Fibroblast of skin of abdomen (primary cell): ENCODE measurements around the gene DUSP3.
"Not testable (repeated sequence)": the region's sequence is repeated elsewhere in the genome, so short reads cannot be mapped to it uniquely, and the experiment has no call there.

Experiments used
- DNase-seq: peaks from one replicate; pipeline ENCODE4 v3.0.0-alpha.2; 2013

Gene DUSP3

GRCh38 chr17:43800736-43801135, 22.0 kb upstream of the DUSP3 start:
- DNase-seq, result no peak

- no peak for DNase-seq
These were observed 20.3 kb upstream of the DUSP3 start for GRCh38 chr17:43799047-43799446.

GRCh38 chr17:43798024-43798423, 19.2 kb upstream of the DUSP3 start:
- DNase-seq, result not testable (repeated sequence)

DNA sequence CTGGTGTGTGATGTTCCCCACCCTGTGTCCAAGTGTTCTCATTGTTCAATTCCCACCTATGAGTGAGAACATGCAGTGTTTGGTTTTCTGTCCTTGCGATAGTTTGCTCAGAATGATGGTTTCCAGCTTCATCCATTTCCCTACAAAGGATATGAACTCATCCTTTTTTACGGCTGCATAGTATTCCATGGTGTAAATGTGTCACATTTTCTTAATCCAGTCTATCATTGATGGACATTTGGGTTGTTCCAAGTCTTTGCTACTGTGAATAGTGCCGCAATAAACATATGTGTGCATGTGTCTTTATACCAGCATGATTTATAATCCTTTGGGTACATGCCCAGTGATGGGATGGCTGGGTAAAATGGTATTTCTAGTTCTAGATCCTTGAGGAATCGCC, 13.9 kb upstream of the DUSP3 start:
- not testable (repeated sequence) for DNase-seq

DNA sequence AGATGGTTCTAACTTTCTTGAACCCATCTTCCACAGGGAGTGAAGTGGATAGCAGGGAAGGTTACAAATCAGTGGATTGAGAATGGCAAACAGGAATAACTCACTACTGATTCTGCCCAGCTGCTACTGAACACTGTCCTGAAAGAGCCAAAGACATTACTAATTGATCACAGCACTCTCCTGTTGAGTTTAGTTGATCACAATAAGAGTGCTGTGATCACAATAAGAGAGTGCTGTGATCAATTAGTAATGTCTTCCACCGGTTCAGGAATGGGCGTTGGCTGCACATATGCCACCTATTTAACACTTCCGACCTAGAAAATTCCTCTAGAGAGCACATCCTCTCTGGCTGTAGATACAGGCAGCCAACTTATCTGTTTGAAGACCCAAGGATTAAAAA, 12.8 kb upstream of the DUSP3 start:
- peak; percentile 38 for DNase-seq

DNA sequence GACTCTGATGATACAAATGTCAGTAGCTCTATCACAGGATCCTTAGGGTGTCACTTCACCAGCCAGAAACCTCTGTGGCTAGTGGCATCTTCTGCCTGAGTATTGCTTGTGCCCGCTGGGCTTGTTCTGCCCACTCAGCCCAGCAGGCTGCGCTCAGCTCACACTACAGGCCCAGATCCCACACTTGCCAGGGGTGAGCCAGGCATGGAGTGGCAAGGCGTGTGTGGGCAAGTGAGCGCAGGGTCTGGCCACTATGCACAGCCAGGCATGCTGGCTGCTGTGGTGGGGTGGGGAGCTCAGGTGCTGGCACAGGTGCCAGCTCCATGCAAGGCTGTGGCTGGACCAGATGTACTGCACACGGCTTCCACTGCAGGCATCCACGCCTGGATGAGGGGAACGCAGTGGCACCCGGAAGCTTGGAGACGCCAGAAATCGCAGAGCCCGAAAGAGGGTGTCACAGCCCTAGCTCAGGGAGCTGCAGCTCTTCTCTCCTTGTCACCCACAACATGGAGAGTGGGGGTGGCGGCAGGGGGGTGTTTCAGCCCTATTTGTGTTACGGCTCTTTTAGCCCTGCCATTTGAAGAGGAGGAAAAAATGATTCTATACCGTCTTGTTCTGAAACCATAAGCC, 11.6 kb upstream of the DUSP3 start:
- no peak for DNase-seq

- no peak for DNase-seq
These were observed 10.7 kb upstream of the DUSP3 start for GRCh38 chr17:43789482-43789881.

- no peak for DNase-seq
These were observed 9.8 kb upstream of the DUSP3 start for GRCh38 chr17:43788540-43788939.

GRCh38 chr17:43787728-43788127, 9.0 kb upstream of the DUSP3 start:
- no peak for DNase-seq

DNA sequence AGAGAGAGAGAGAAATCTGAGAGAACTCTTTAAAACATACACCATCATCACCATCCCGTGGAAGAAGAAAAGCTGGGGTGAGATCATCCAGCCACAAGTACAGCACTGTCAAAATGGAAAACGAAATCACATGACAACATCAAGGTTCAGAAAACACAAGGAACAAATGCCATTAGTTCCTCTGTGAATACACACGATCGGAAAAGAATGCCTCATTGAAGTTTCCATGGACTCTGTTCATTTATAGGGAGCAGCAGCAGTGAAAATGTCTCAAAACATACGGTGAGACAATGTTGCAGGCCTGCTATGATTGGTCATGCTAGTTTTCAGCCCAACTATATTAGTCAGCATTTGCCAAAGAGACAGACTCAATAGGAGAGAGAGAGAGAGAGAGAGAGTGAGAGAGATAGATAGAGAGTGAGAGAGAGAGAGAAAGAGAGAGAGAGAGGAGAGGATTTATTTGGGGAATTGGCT, 5.9 kb upstream of the DUSP3 start:
- DNase-seq, result peak; percentile 80

GRCh38 chr17:43784068-43784467, 5.3 kb upstream of the DUSP3 start:
- DNase-seq, result peak; percentile 93

DNA sequence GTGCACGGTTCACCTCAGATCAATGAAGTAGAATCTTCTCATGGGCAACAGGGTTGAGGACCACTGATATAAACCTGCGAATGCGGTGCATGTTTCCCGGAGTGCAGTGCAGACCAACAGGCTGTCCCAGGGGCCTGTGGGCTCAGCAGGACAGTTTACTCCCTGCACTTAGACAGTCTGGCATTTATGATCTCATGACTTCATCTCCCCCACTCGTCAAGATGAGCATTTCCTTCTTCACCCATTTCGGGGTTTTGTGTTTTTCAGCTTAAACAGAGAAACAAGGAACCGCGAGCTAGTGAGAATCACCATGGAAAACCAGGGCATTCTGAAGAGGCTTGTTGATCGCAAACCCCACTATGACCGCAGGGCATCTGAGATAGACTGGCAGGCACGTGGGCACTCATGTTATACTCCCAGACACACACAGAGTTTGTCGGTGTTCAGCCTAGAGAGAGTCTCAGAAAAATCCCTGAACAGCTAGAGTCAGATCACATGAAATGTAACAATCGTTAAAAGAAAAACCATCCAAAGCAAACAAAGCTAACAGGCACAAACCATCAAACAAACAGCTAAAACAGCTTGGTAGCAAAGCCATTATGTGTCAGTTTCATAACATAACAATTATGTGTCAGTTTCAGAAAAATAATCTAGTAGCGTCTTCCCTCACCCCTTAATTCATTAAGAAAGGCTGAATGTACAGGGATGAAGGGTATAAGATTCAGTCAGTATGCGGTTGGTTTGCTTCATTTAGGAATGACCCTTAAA, 4.3 kb upstream of the DUSP3 start:
- DNase-seq, result no peak

DNA sequence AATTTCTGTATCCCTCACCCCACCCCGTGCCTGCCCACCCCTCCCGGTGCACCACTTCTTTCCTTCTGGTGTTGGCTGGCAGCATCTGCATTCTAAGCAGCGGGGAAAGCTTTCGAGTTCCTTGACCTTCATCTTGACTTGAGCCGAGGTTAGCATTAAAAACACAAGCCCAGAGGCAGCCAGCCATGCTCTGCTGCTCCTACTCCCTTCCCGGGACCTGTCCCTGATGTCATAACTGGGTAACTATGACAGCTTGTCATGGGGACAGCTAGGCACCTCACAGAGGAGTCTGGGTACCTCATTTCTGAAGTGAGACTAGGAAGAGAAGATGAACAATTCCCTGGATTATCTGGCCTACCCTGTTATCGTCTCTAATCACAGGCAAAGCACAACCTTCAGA, 1.4 kb upstream of the DUSP3 start, which contains the start of gene CFAP97D1:
TSS of gene CFAP97D1 (plus strand) at position 301 of the 400 bp plus-strand sequence. CDS start at position 329, 28 bp downstream.
- DNase-seq, result no peak

DNA sequence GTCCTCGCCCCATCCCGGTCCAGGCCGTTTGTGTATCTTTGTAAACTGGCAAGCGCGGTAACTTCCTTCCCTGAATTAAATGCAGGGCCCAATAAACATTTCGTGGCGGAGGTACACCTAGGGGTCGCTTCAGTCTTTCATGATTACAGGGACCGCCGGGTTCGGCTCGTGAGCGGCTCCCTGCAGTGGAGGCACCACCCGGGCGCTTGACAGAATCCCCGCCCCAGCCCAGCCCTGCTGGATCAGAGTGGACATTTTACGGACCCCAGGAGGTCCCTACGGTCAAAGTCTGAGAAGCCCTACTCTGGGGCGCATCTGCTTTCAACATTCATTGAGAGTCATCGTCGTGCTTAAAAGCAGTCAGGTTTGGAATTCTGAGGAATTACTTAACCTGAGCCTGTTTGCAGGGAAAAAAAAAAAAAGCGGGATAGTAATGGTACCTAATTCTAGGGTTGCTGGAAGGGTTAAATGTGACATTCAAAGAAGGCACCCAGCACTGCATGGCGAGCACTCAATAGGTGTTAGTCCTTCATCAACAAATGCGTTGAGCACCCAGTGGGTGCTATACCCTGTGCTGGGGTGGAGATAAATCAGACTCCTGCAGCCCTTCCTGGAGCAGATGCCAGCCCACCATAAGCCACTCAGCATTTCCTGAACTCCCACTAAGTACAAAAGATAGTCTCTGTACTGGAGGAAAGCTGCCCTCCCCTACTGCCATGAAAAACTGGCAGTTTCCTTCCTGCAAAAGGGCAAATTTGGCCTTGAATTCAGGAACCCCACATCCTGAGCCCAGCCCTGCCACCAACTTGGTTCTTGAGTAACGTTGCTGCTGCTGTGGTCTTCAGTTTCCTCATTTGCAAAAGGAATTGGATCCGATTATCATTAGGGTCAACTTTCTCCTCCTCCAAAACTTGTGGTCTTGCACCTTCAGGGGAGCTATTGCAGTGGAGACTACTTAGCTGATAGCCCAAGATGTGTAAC, 658 bp upstream of the DUSP3 start:
- DNase-seq, result peak; percentile 17

GRCh38 chr17:43774304-43775250, 4.2 kb downstream of the DUSP3 start:
- no peak for DNase-seq

GRCh38 chr17:43772877-43773648, 5.7 kb downstream of the DUSP3 start:
- DNase-seq, result no peak

GRCh38 chr17:43771463-43771862, 7.3 kb downstream of the DUSP3 start:
- DNase-seq, result no peak

DNA sequence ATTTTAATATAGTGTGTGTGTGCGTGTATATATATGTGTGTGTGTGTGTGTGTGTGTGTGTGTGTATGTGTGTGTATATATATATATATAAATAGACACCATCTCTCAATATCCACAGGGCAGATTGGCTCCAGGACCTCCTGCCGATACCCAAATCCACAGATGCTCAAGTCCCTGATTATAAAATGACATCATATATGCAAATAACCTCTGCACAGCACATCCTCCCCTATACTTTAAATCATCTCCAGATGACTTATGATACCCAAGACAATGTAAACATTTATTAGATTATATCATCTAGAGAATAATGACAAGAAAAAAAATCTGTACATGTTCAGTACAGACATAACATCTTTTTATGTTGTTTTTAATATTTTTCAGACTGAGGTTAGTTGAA, 7.8 kb downstream of the DUSP3 start:
- no peak for DNase-seq

GRCh38 chr17:43769859-43770258, 8.9 kb downstream of the DUSP3 start:
- no peak for DNase-seq

DNA sequence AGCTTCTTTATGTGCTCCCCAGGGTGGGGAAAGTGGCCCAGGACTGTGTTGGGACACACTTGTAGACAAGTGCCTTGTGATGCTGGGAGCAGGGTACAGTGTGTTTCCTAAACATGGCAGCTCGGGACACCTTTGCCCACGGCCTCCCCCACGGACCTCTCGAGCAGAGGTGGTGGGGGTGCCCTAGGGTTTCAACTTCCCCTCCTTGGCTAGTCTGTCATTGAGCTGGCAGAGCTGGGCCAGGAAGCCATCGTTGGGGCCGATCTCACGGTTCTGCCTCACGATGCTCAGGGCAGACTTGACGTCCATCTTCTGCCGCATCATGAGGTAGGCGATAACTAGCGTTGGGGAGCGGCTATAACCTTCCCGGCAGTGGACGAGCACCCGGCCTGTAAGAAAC, 9.4 kb downstream of the DUSP3 start:
- no peak for DNase-seq

DNA sequence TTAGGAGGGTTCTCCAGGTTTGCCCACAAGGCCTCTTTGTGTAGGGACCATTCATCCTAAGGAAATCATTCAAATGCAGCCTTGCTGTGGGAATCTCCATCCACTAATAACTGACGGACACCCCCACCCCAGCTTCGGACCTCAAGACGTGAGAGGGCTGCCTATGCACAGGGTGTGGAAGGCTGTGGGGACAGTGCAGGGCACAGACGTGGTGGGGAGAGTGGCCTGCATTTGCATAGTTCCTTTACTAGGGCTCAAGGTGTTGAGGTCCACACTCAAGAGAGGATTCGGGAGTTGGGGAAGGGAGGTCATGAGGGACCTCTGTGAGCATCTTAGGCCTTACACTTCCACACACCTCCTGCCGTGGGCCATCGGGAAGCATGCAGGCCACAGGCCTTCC, 9.8 kb downstream of the DUSP3 start:
- DNase-seq, result no peak
